Keratinocyte (primary cell): ENCODE results near the gene CHRDL2. TPM values are rescaled to one million over a fixed set of nuclear protein-coding genes. Genes with fewer than 3 reads are reported as not detected.
A peak's percentile ranks its signal among the peaks of the same experiment; 100 is the strongest.

Experiments
- DNase-seq: peaks from one replicate; pipeline ENCODE4 v3.0.0-alpha.2; 2011; ENCODE audit warnings: low read depth, missing footprints, low spot score
- FAIRE-seq: peaks from 2 replicates; lab custom pipeline; 2011; peaks lifted over from hg19 to GRCh38; lab: Jason Lieb, UNC
- H2AFZ ChIP-seq: 2 replicates; pipeline ENCODE4 v1.6.0; 2012; ENCODE audit warnings: low read length, control low read depth, inconsistent platforms; ENCODE audit not compliant: control insufficient read depth
- H3K27ac ChIP-seq: 2 replicates; pipeline ENCODE4 v1.5.1; 2011; ENCODE audit warnings: low read length; ENCODE audit not compliant: control insufficient read depth, insufficient read depth
- H3K27me3 ChIP-seq: 3 replicates; pipeline ENCODE4 v1.6.0; 2011; ENCODE audit warnings: low read length; ENCODE audit not compliant: control insufficient read depth, insufficient read depth; ENCODE audit errors: extremely low read depth
- H3K36me3 ChIP-seq, 2 experiments: 2 replicates in 1 of 2; 3 replicates in 1 of 2; pipeline ENCODE4 v1.5.1; 2011; ENCODE audit warnings: low read length in 2 of 2, mild to moderate bottlenecking in 1 of 2; ENCODE audit not compliant: control insufficient read depth in 2 of 2, insufficient read depth in 2 of 2; ENCODE audit errors: extremely low read depth in 1 of 2
- H3K4me1 ChIP-seq: 3 replicates; pipeline ENCODE4 v1.5.1; 2011; ENCODE audit warnings: low read length; ENCODE audit not compliant: control insufficient read depth, insufficient read depth; ENCODE audit errors: extremely low read depth
- H3K4me2 ChIP-seq: 3 replicates; pipeline ENCODE4 v1.6.0; 2011; ENCODE audit warnings: low read depth, low read length; ENCODE audit not compliant: control insufficient read depth, insufficient read depth; ENCODE audit errors: extremely low read depth
- H3K4me3 ChIP-seq, 3 experiments: fragments of 200-600 bp in 1 of 3; sonication (generic) in 1 of 3; 2 replicates in 2 of 3; 3 replicates in 1 of 3; pipeline ENCODE4 v1.5.1; 2011 to 2016; ENCODE audit warnings: low read length in 3 of 3, mild to moderate bottlenecking in 3 of 3, control low read depth in 2 of 3, inconsistent platforms in 1 of 3, low read depth in 1 of 3, mixed read lengths in 1 of 3, mixed run types in 1 of 3, moderate library complexity in 1 of 3; ENCODE audit not compliant: control insufficient read depth in 2 of 3, insufficient read depth in 2 of 3; ENCODE audit errors: extremely low read depth in 1 of 3
- H3K79me2 ChIP-seq: 2 replicates; pipeline ENCODE4 v1.6.0; 2012; ENCODE audit warnings: low read length; ENCODE audit not compliant: control insufficient read depth, insufficient read depth
- H3K9ac ChIP-seq: 3 replicates; pipeline ENCODE4 v1.6.0; 2011; ENCODE audit warnings: low read length; ENCODE audit not compliant: control insufficient read depth, insufficient read depth; ENCODE audit errors: extremely low read depth
- H3K9me1 ChIP-seq: 3 replicates; pipeline ENCODE4 v1.6.0; 2011; ENCODE audit warnings: low read length; ENCODE audit not compliant: control insufficient read depth, insufficient read depth; ENCODE audit errors: extremely low read depth
- H3K9me3 ChIP-seq: 2 replicates; pipeline ENCODE4 v1.5.1; 2012; ENCODE audit warnings: low read depth, low read length; ENCODE audit not compliant: control insufficient read depth
- H4K20me1 ChIP-seq: 3 replicates; pipeline ENCODE4 v1.6.0; 2011; ENCODE audit warnings: low read length; ENCODE audit not compliant: control insufficient read depth, insufficient read depth; ENCODE audit errors: extremely low read depth
- CTCF ChIP-seq, 3 experiments: IDR thresholded peaks in 1 of 3; conservative IDR thresholded peaks in 1 of 3; optimal IDR thresholded peaks in 1 of 3; 2 replicates in 2 of 3; 3 replicates in 1 of 3; pipeline versions ENCODE3 to v1.5.1; 2011; ENCODE audit warnings: low read length in 3 of 3, mild to moderate bottlenecking in 3 of 3, moderate library complexity in 2 of 3, control low read depth in 1 of 3, inconsistent platforms in 1 of 3; ENCODE audit not compliant: insufficient read depth in 2 of 3; ENCODE audit errors: extremely low read depth in 1 of 3
- EZH2 ChIP-seq: IDR thresholded peaks from one replicate; pipeline ENCODE4 v1.6.1; 2012; ENCODE audit warnings: inconsistent platforms, mild to moderate bottlenecking, low read length, moderate library complexity
- dilution Hi-C: fragments of 300-500 bp; cut with MboI; formaldehyde crosslinking; loops from one replicate; pipeline ENCODE4 v1.7.0; 2020; ENCODE audit warnings: low sequenced_read_pairs; ENCODE audit not compliant: extremely low pct_ligation_motif_present
- polyA plus RNA-seq, 5 experiments: library from polyadenylated mRNA; depleted of rRNA in 3 of 5; stranded (reverse) in 3 of 5; stranded (forward) in 1 of 5; unstranded in 1 of 5; fragments of >200 nt; gene quantifications; 1 replicate in 1 of 5; 2 replicates in 3 of 5; 3 replicates in 1 of 5; pipeline versions ENCODE4 v1.2.1 to v1.2.3, GENCODE V29; 2011 to 2012; ENCODE audit warnings: missing spikeins in 2 of 5, low read depth in 1 of 5, low replicate concordance in 1 of 5

Gene CHRDL2
- polyA plus RNA-seq, 1 donor (not counting 4 experiments of a cell fraction or from before 2014, with no cell fraction given) = not detected

GRCh38 chr11:74697722-74698121 is 33.5 kb downstream of the CHRDL2 start:
- Histone ChIP-seq H3K27me3 (no peaks in the 10 kb centered on the region), H3K9me3 (no peaks in the 10 kb centered on the region), H3K79me2 (no peaks in the 10 kb centered on the region), H3K9me1 (no peaks in the 10 kb centered on the region), H3K27ac (no peak overlapping the region), H3K36me3 (no peaks in the 10 kb centered on the region), H3K4me2 (no peak overlapping the region), H4K20me1 (no peaks in the 10 kb centered on the region), H3K4me1 (peaks cover 14% of the 10 kb centered on the region), H3K9ac (no peak overlapping the region), H3K4me3 (no peak overlapping the region), H2AFZ (no peak overlapping the region)
- dilution Hi-C loops = no loop called here
- no peak for FAIRE-seq
- no peak for TF ChIP-seq EZH2
- TF ChIP-seq CTCF (optimal IDR thresholded peaks at IDR 0.05 in 1 of 3, IDR thresholded peaks at IDR 0.05 in 1 of 3, conservative IDR thresholded peaks at IDR 0.05 in 1 of 3; ENCODE audit: extremely low read depth in 1 of 3, insufficient read depth in 2 of 3, low read length in 3 of 3) = no peak
- DNase-seq = no peak

GRCh38 chr11:74696939-74697675 is 34.1 kb downstream of the CHRDL2 start:
- TF ChIP-seq EZH2 = no peak
- TF ChIP-seq CTCF (optimal IDR thresholded peaks at IDR 0.05 in 1 of 3, IDR thresholded peaks at IDR 0.05 in 1 of 3, conservative IDR thresholded peaks at IDR 0.05 in 1 of 3; ENCODE audit: extremely low read depth in 1 of 3, insufficient read depth in 2 of 3, low read length in 3 of 3) = no peak

More at GRCh38 chr11:74696939-74697675, 34.1 kb downstream of the CHRDL2 start:
- Histone ChIP-seq H3K27ac (no peak overlapping the region), H3K9me3 (no peaks in the 10 kb centered on the region), H3K27me3 (no peaks in the 10 kb centered on the region), H2AFZ (peak overlapping the region; percentile 68), H3K4me2 (peak overlapping the region; percentile 54), H3K4me3 (peak overlapping the region in 1 of 3 experiments; percentile 34), H4K20me1 (no peaks in the 10 kb centered on the region), H3K9me1 (no peaks in the 10 kb centered on the region), H3K79me2 (no peaks in the 10 kb centered on the region), H3K9ac (peak overlapping the region; percentile 22), H3K4me1 (peaks cover 14% of the 10 kb centered on the region), H3K36me3 (no peaks in the 10 kb centered on the region)
- dilution Hi-C loops = no loop called here
- DNase-seq (no peak), FAIRE-seq (no peak)
